ENCODE measurements around the gene ST6GAL2.

The ST6GAL2 gene

DNA sequence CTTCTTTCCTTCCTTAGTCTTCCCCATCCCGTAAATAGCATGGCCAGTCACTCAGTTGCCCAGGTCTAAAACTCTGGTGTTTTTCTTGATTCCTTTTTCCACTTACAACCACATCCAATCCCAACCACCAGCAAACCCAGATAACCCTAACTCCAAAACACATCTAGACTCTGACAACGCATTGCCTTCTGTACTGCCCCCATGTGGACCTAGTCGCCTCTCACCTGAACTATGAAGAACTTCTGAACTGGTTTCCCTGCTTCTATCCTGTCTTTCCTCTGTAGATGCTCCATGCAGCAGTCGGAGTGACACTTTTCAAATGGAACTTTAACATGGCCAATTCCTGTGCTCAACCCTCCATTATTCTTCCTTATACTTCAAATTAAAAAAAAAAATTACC, 26.5 kb downstream of the ST6GAL2 start:
- no peak for DNase-seq

DNA sequence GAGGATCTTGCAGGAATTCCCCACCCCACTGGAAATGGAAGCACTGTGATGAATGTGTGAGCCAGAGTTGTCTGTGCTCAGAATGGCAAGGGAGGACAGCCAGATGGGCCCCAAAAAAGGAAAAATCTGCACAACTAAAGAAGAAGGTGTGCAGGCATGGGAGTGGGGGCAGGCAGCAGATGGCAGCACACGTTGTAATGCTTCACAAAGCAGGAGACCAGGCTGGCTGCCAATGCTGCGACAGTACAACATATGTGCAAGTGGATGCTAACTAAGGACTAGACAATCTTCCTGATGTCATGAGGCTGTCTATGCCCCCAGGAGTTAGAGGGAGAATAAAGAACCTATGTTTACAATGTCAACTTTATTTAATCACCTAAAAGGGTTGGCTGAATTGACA, 27.2 kb downstream of the ST6GAL2 start:
- DNase-seq = no peak

DNA sequence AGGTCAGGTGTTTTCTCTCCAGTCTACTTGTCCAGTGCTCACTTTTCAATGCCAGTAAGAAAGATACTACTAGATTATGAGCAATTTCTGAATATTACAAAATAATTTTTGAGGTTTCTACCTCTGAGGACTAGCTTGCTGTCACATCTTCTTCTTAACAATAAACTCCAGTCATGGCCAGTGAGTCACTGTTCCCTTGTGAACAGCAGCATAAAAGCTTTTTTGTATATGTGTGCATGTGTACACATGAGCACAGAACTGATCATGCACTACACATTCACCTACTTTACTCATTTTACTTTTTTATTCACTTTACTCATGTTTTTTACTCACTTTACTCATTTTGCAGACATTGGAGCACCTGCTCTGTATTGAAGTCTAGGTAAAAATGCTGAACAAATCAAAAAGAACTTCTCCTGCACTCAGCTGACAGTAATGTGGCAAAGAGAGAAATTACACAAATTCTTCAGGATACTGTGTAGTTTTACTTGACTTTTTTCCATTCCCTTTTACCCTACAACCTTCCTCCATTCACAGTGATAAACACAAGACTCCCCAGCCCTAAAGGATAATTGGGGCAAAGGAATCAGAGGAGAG, 28.0 kb downstream of the ST6GAL2 start:
- DNase-seq = no peak

DNA sequence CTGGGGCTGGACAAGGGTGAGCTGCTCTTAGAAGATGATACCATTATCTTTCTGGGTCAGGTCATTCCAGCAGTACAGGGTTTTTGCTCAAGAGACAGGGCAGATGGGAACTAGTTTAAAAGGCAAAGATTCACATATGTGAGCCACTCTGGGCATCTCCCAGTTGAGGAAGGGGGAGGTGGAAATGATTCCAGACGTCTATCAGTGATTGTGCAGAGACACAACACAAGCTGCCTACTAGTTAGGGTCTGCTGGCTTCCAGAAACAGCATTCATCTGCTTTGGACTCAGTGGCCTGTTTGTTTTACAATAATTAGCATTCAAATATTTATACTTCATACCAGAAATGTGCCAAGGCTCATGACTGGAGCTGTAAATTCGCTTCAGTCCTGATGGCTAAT, 32.3 kb downstream of the ST6GAL2 start:
- DNase-seq = no peak

DNA sequence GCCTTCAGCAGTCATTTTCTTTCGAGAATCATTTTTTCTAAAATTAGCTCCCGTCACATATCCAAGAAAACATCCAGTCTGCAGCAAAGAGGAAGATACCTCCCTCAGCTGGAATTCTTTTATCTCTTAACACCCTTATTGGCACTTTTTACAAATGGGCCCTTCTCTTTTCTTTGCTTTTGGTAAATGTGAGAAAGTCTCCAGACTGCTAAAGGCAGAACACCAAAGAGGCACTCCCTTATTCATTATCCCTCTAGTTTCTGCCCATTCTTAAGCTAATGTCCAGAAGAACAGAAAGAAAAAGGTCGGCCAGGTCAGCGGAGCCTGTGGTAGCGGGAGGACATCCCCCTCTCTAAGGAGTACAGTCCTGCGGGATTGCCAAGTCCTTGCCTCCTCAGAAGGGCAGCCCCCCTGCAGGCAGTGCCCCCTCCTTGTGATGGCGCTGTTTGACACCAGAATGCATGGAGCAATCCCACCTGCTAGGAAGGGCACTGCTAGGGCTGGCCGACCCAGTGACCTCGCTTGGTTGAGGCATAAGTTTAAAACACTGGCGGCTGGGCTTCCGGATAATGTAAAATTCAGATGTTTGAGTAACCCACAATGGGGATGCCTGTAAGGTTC, 34.0 kb downstream of the ST6GAL2 start:
- no peak for DNase-seq

DNA sequence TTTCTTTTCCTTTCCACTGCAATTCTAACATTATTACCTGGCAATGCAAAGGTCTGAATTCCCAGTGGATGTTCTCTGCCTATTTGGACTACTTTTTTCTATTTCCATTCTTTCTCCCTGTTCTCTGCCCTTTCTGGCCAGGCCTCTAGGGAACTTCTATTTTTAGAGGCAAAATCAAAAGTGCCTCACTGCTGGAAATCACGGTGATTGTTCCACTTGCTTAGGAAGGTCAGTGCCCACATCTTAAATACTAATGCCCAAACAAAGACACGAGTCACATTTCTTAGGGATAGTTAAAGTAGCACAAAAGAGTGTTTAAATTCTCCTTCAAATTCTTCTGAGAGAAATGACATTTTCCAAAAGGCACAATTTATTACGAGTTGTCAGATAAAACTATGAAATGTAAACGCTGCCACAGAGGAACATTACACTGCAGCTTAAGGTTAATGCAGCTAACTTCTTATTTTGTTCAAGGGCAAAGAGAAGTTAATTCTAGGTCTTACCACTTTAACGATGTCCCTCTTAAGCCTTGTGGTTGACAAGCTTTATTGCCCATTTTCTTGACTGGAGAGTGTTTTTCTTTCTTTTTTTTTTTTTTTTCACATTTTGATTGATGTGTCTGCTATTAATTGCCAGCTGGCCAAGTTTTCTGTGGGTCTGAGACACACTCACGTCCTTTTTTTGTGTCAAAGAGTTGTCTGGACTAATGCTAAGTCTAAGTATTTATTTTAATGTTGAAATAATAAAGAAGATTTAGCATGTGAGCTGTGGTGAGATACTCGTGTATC, 34.7 kb downstream of the ST6GAL2 start:
- DNase-seq = no peak

DNA sequence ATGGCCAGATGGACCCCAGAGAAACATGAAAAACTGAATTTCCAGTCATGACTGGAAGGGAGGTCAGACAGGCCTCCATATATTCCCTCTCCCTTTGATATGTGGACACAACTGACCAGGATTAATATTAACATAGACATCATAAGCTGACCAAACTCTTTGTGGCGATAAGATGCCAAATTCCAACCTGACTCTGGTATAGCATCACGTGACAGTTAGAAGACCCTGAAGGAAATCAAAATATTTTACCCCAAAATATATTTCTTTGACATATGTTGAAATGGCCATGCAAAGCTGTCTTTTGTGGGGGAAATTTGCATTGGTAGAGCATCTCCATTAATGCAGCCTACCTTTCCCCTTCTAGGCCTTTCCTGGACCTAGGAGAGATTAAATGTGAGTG, 36.7 kb downstream of the ST6GAL2 start:
- no peak for DNase-seq

DNA sequence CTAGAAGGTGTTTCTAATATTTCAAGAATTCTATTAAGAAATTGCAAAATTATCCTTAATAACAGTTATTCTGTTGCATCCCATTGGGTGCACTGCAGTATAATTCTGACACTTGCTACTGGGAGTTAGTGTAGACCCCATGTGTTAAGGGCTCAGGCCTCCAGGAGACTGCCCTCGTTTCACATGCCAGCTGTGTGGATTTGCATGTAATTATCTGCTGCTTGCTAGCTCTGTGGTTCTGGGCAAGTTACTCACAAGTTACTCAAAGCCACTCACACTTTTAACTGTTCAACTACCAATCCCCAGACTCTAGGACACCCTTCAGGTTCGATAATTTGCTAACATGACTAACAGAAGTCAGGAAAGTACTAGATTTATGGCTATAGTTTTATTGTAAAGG, 38.6 kb downstream of the ST6GAL2 start:
- no peak for DNase-seq

DNA sequence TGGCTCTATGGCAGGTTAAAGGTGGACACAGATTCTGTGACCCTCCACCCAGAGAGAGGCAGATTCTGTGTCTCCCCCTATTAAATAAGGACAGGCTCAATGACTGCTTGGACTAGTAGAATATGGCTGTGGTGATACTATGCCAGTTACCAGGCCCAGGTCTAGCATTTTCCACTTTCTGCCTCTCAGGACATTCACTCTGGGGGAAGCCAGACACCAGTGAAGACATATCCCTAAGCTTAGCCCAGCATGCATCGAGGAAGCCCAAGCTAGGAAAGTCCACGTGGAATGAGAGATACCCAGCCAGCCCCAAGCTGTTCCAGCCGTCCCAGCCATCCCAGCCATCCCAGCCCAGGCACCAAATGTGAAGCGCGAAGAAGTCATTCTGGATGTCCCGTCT, 40.3 kb downstream of the ST6GAL2 start:
- no peak for DNase-seq

DNA sequence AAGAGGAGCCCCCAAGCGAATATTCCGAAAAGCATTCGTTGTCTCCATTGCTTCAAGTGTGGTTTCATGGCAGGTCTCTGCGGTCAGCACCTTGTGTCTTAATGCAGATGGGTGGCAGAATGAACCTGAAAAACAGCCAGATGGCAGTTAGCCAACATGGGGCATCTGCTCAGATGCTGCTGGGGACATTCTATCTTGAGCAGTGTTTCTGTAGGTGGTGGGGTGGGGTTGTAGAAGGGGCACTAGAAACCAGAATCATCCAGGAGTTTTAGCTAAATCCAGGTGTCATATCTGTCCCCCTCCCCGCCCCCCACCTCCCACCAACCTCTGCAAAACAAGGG, 42.1 kb downstream of the ST6GAL2 start:
- no peak for DNase-seq

DNA sequence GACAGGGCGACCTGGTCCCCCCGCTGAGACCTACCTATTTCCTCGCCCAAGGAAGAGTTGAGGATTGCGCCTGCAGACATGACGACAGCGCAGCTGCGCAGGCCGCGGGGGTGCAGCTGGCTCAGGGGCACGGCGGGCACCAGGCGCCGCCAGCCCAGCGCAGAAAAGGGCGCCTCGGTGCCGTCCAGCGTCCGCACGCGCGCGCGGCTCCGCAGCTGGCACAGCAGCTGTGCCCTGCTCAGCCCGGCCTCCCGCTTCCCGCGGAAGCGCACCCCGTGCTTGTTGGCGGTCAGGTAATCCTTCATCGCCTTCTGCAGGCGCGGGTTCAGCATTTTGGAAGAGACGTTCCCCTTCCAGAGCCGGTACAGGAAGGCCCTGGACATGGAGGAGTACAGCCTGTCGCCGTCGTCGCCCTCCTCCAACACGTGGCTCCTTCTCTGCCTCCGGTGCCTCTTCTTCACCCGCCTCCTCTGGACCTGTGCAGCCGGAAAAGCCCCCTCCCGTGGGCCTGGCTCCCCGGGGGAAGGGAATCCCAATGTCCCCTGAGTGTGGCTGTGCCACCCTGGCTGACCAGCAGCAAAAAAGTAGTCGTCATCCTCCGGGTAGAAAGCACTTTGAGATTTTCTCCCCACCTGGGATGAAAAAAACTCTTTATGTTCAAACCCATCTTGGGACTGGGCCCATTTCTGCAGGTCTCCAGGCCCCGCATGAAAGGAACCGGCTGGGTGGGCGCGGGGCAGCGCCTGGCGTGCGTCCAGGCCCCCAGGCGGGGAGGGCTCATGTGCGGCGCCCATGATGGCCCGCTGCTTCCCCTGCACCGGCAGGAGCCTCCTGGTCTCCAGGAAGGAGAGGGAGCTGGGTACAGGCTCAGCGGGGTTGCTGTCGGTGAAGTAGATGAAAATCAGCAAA, 42.7 kb downstream of the ST6GAL2 start:
- no peak for DNase-seq

DNA sequence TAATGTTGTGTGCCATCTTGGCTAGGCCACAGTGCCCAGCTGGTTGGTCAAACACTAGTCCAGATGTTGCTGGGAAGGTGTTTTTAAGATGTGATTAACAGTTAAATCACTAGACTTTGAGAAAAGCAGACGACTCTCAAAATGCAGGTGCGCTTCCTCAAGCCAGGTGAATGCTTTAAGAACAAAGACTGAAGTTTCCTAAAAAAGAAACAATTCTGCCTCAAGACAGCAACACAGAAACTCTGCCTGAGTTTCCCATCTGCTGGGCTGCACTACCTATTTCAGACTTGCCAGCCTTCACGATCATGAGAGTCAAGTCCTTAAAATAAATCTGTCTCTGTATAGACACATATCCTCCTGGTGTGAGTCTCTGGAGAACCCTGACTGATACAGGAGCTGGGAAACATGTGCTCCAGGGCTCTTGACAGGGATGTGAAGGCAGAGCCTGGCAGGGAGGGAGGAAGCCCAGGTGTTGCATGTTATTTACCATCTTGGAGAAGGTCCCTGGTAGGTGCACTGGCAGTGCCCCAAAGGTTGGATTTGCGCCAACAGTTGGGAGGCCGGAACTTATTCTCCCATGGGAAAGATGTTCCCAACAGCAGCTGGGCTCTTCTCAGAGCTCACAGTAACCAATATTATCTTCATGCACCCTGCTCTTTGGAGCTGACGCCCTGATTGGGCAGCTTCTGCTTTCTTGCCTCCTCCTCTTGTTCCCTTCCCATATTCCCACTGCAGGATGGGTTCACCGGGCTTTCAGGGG, 43.9 kb downstream of the ST6GAL2 start:
- DNase-seq = no peak

DNA sequence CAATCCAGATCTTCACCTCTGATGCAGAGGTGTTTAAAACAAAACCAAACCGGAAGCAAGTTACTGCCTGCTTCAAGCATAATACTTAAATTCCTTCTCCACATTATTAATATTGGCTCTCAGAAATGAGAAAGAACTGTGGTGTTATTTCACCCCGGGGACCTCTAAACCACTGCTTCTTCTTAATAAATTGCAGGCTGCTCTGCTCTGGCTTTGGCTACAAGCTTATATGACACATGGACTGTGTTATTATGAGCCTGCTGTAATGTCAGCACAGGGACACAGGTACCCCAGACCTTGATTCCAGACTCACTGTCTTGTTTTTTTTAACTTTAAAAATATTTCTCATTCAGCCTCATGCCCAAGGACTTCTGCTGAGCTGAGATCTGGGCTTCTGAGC, 45.1 kb downstream of the ST6GAL2 start:
- no peak for DNase-seq

DNA sequence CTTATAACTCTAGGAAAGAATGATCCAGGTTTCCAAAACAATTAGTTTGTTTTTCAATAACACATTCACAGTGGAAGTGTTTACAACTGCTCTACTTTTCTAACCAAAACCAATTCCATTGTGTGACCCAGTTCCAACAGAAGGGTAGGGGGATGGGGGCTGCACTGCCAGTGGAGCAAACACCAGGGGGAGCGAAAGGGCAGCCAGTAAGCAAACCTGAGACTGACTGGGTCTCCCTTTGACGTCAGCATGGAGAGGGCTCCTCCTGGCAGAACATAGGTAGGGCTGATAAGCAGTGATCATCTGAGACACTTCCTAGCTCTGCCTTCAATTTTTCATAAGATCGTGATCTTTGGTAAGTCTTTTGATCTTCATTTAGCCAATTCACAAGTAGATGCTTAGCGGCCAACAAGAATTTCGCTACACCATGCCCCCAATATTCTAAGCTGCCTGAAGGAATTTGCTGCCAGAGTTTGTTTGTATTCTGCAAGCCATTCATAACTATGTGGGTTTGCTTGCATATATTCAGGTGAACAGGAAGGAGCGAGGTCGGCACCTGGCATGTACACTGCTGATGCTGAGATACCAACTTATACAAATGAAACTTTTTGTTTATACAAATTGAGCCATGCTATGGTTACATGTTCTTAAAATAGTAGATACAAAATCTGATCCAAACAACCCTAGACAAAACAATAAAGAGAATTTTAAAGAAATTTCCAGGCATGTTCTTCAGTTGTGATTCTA, 45.9 kb downstream of the ST6GAL2 start:
- no peak for DNase-seq

DNA sequence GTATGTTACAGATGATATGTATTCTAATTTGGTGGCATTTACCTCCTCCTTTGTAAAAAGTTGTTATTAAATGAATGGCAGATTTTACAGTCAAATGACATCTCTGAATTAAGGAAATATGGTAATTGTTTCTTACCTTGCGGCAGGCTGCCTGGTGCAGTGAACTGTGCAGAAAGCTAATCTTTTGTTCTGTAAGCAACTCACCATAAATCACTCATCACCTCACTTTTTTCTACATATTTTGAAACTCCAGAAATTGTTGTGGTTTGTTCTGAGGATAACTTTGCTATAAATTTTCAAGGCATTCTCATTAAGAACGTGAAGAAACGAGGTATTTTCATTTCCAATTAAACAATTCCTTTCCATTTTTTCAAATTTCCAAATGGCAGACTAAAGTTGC, 52.7 kb downstream of the ST6GAL2 start:
- DNase-seq = no peak

DNA sequence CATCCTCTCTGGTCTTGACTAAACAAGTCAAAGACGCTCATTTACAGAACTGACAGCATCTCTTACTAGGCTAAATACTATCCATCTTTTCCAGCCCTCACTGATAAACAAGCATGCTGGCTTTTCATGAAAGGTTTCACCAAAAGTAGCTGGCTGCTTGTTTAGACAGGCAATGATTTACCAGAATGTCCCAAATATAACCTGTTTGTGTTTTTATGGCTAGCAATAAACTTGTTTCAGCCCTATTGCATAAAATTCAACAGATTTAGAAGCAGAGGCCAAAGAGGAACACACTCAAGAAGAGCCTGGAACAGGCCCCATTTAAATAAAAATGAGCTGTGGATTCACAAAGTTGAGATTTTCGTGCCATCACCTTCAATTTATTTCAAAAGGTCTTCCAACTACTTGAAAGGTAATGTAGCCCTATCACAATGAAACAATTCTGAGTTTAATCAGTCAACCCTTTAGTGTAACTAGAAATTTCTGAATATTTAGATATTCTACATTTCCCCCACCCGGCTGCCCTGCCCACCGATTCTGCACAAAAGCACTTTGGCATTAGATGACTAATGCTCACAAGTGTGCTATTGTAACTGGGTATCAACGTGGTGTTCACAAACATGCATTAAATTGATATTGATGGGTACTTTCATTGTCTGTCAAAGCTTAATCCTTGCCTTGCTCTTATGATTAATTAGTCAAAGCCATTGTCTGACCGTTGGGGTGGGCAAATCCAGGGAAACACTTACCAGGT, 54.0 kb downstream of the ST6GAL2 start:
- DNase-seq = no peak

DNA sequence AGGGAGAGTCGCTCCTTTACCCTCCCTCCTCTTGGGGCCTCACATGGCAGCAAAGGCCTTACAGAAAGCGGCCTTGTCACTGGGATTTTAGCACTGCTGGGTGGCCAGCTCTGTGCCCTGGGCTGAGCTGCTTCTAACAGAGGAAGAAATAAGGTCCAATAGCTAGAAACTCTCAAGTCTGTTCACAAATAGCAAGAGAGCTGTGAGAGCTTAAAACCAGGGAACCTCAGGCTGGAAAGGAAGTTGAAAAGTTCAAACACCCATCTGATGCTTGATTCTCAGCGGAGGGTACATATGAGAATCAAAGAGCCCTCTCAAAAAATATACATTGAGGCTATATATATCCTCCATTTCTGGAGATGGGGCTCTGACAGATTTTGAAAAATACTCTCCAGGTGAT, 54.7 kb downstream of the ST6GAL2 start:
- DNase-seq = no peak

DNA sequence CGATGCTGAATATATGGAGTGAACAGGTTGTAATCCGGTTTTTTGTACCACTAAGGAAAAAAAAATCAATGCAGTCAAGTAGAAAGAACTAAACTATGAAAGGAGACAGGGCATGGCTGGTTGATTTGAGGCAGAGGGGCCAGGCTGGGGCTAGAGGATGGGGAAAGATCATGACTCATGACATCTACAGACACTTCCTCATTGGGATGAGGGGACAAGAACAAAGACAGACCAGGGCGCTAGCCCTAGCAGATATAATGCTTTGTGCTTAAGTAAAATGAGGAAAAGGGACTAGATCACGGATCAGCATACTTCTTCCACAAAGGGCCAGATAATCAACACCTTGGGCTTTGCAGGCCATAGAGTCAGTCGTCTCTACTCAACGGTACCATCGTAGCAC, 55.8 kb downstream of the ST6GAL2 start:
- no peak for DNase-seq

DNA sequence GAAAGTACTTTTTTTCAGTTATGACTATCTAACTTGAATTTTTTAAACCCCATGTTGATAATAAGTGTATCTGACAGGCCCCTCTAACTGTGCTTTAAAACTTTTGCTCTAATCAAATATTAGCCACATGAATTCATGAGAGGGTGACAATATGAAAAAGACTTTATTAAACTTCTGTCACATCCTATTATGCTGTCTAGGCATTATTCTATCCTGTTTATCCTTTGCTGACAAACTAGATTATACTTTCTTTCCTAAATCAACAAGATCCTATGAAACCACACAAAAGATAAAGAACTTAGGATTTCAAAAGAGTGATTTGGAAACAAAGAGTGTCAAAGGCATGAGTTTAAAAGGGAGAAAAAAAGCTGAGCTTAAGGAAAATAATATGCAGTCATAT, 57.8 kb downstream of the ST6GAL2 start:
- DNase-seq = no peak

DNA sequence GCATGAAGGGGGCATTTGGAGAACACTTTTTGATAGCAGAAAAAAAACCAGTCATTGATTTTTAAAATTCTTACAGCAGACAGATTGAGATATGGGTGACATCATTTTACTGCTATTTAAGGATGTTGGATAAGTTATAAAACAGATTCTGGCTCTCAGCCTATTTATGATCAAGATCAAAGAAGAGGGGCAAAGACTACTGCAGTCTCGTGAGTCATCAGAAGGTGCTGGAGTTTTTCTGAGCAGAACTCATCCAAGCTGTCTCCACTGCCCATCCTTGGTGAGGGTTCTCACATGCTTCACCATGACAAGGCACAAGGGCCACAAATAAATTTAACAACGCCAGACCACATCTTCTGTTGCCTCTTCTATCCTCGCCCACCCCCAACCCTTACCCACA, 58.8 kb downstream of the ST6GAL2 start:
- no peak for DNase-seq

DNA sequence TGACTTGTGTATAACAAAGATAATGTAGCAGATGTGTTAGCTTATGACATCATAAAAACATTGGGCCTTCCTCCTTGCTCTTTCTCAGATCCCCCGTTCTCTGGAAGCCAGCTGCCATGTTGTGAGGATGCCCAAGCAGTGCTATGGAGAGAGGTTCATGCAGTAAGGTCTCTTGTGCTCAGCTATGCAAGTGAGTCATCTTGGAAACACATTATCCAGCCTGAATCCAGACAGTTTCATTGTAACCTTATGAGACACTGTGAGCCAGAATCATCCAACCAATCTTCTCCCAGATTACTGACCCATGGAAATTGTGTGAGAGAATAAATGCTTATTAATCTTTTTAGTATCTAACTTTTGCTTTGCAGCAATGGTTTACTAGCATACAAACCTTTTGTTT, 60.8 kb downstream of the ST6GAL2 start:
- no peak for DNase-seq
